C4-2B (cell line): ENCODE results near the gene SEC22A.

Experiments used
- CTCF ChIP-seq: fragments of 450-650 bp; conservative IDR thresholded peaks from 2 replicates; pipeline ENCODE4 v1.5.1; 2017; ENCODE audit warnings: mild to moderate bottlenecking
- ZFX ChIP-seq: fragments of 450-650 bp; IDR thresholded peaks from 2 replicates; pipeline ENCODE4 v1.6.1; 2017

GRCh38 chr3:123267821-123268220, 66.1 kb downstream of the SEC22A start:
- no peak; the same call in 1 of the 2 replicates for TF ChIP-seq CTCF
- TF ChIP-seq ZFX: no peak
